ENCODE measurements around the gene CASP2.
"Not testable (repeated sequence)": the region's sequence is repeated elsewhere in the genome, so short reads cannot be mapped to it uniquely, and the experiment has no call there.

The CASP2 gene

GRCh38 chr7:143264196-143264568 is 24.0 kb upstream of the CASP2 start:
- DNase-seq (ENCODE audit: low read depth in 2 of 2), result not testable (repeated sequence)

- no peak for DNase-seq (ENCODE audit: low read depth in 2 of 2)
Measured at GRCh38 chr7:143265017-143265693, 23.0 kb upstream of the CASP2 start.

- no peak for DNase-seq (ENCODE audit: low read depth in 2 of 2)
Measured at GRCh38 chr7:143269251-143269650, 18.9 kb upstream of the CASP2 start.

GRCh38 chr7:143271240-143271639 is 16.9 kb upstream of the CASP2 start:
- DNase-seq (ENCODE audit: low read depth in 2 of 2), result no peak

- no peak for DNase-seq (ENCODE audit: low read depth in 2 of 2)
Measured at GRCh38 chr7:143272871-143273270, 15.3 kb upstream of the CASP2 start.

- DNase-seq (ENCODE audit: low read depth in 2 of 2), result no peak
Measured at GRCh38 chr7:143279186-143280098, 8.7 kb upstream of the CASP2 start.

- DNase-seq (ENCODE audit: low read depth in 2 of 2), result no peak
Measured at GRCh38 chr7:143280160-143280559, 8.0 kb upstream of the CASP2 start.

GRCh38 chr7:143280566-143280965 is 7.6 kb upstream of the CASP2 start:
- no peak for DNase-seq (ENCODE audit: low read depth in 2 of 2)

GRCh38 chr7:143281529-143281928 is 6.6 kb upstream of the CASP2 start:
- DNase-seq (ENCODE audit: low read depth in 2 of 2), result no peak

- no peak for DNase-seq (ENCODE audit: low read depth in 2 of 2)
Measured at GRCh38 chr7:143282124-143282523, 6.0 kb upstream of the CASP2 start.

GRCh38 chr7:143283381-143283780 is 4.8 kb upstream of the CASP2 start:
- no peak for DNase-seq (ENCODE audit: low read depth in 2 of 2)

GRCh38 chr7:143284591-143285469 is 3.3 kb upstream of the CASP2 start, which contains the start of gene TMEM139:
TSS of gene TMEM139 (plus strand) at chr7:143284958. CDS start at chr7:143285958, 1,000 bp downstream.
- DNase-seq (ENCODE audit: low read depth in 2 of 2), result no peak

- DNase-seq (ENCODE audit: low read depth in 2 of 2), result no peak
Measured at GRCh38 chr7:143285470-143285778, 2.7 kb upstream of the CASP2 start.

- DNase-seq (ENCODE audit: low read depth in 2 of 2), result no peak
Measured at GRCh38 chr7:143285806-143286521, 2.2 kb upstream of the CASP2 start.

GRCh38 chr7:143286522-143286890 is 1.6 kb upstream of the CASP2 start:
- no peak for DNase-seq (ENCODE audit: low read depth in 2 of 2)

GRCh38 chr7:143287339-143287934 is 714 bp upstream of the CASP2 start:
- DNase-seq (ENCODE audit: low read depth in 2 of 2), result no peak

GRCh38 chr7:143288836-143289235 is 685 bp downstream of the CASP2 start:
- no peak for DNase-seq (ENCODE audit: low read depth in 2 of 2)

- DNase-seq (ENCODE audit: low read depth in 2 of 2), result no peak
Measured at GRCh38 chr7:143289421-143289820, 1.3 kb downstream of the CASP2 start.

GRCh38 chr7:143289888-143290287 is 1.7 kb downstream of the CASP2 start:
- not testable (repeated sequence) for DNase-seq (ENCODE audit: low read depth in 2 of 2)

GRCh38 chr7:143290293-143290692 is 2.1 kb downstream of the CASP2 start:
- DNase-seq (ENCODE audit: low read depth in 2 of 2), result no peak

- DNase-seq (ENCODE audit: low read depth in 2 of 2), result no peak
Measured at GRCh38 chr7:143292876-143293275, 4.7 kb downstream of the CASP2 start.

Data from stimulated activated CD4-positive, alpha-beta T cell treated with anti-CD3 and anti-CD28 coated beads, Interleukin-1b, Interleukin-23, amount 100 ng/mL, for 4 hours (primary cell).